Esophagus muscularis mucosa (tissue), 4 donors: Measurements from ENCODE around the gene PTCSC3.

ENCODE experiments used
- EP300 ChIP-seq: sonication (generic); formaldehyde crosslinking; IDR thresholded peaks from one replicate; pipeline ENCODE4 v1.6.1; 2017; ENCODE audit warnings: antibody characterized with exemption
- POLR2A ChIP-seq: fragments of 450-650 bp; IDR thresholded peaks from one replicate; pipeline ENCODE4 v1.6.1; 2017; ENCODE audit warnings: antibody characterized with exemption, moderate library complexity, mild to moderate bottlenecking, low read depth
- POLR2AphosphoS5 ChIP-seq, 2 donors: sonication (generic); formaldehyde crosslinking; IDR thresholded peaks; one replicate each; pipeline ENCODE4 v1.6.1; 2017; ENCODE audit warnings: antibody characterized with exemption in 2 of 2
- TF ChIP-seq, protein P1 (sequence below), 3 experiments: fragments of 200-600 bp in 2 of 3; fragments of 450-650 bp in 1 of 3; sonication (generic) in 2 of 3; IDR thresholded peaks; one replicate each; pipeline ENCODE4 v1.5.1; 2017 to 2019; ENCODE audit warnings: antibody characterized with exemption in 3 of 3, mild to moderate bottlenecking in 2 of 3, moderate library complexity in 1 of 3

DNA sequence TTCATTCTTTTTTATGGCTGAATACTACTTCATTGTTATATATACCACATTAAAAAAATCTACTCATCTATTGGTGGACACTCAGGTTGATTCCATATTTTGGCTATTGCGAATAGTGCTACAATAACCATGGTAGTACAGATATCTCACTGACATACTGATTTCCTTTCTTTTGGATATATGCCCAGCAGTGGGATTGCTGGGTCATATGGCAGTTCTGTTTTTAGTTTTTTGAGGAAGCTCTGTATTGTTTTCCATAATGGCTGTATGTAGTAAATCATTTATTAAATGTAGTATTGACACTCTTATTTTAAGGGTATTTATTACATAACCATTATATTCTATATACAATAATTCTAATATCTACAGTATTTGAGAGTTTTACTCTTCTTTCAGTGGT lies 43.7 kb downstream of the PTCSC3 start:
- no peak for TF ChIP-seq POLR2AphosphoS5 (IDR thresholded peaks at IDR 0.05)
- TF ChIP-seq, protein P1, sequence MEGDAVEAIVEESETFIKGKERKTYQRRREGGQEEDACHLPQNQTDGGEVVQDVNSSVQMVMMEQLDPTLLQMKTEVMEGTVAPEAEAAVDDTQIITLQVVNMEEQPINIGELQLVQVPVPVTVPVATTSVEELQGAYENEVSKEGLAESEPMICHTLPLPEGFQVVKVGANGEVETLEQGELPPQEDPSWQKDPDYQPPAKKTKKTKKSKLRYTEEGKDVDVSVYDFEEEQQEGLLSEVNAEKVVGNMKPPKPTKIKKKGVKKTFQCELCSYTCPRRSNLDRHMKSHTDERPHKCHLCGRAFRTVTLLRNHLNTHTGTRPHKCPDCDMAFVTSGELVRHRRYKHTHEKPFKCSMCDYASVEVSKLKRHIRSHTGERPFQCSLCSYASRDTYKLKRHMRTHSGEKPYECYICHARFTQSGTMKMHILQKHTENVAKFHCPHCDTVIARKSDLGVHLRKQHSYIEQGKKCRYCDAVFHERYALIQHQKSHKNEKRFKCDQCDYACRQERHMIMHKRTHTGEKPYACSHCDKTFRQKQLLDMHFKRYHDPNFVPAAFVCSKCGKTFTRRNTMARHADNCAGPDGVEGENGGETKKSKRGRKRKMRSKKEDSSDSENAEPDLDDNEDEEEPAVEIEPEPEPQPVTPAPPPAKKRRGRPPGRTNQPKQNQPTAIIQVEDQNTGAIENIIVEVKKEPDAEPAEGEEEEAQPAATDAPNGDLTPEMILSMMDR (IDR thresholded peaks at IDR 0.05) = no peak
- TF ChIP-seq POLR2A = no peak
- no peak for TF ChIP-seq EP300
